Kasumi-1 (cell line): ENCODE measurements around the gene ZFHX3.

ENCODE experiments used
- DNase-seq, 2 experiments: peaks; one replicate each; lab custom pipeline; 2025; lab: John Stamatoyannopoulos, UW

The ZFHX3 gene

DNA sequence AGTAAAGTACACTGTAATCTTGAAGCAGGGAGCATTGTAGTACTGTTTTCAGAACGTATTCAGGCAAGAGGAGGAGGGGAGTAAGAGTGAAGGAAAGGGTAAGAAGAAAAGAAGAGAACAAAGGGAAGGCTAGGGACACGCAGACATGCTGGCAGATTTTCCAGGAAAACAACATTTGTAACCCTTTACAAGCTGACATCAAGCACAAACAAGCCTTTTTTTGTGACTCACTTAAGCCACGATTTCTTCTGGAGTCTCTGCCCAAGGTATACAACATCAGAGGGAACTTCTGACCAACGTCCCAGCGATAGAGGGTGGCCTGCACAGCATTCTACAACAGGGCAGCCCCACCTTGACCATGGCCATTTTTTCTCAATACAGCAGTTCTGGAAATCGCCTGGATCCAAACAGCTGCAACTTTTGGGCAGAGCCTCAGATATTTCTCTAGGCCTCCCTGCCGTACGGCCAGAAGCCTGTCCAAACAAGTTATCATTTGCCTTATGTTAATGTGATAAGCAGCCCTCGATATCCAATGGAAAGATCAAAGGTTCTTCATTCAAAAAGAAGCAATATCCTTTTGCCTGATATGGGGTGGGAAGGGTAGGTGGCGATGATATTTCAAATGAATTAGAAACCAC lies 247.3 kb downstream of the ZFHX3 start:
- DNase-seq = no peak

- no peak for DNase-seq
Measured at GRCh38 chr16:72798264-72798663, 249.7 kb downstream of the ZFHX3 start.

- DNase-seq = no peak
Measured at GRCh38 chr16:72797621-72798020, 250.3 kb downstream of the ZFHX3 start.

GRCh38 chr16:72796222-72796621 lies 251.7 kb downstream of the ZFHX3 start:
- DNase-seq = no peak

DNA sequence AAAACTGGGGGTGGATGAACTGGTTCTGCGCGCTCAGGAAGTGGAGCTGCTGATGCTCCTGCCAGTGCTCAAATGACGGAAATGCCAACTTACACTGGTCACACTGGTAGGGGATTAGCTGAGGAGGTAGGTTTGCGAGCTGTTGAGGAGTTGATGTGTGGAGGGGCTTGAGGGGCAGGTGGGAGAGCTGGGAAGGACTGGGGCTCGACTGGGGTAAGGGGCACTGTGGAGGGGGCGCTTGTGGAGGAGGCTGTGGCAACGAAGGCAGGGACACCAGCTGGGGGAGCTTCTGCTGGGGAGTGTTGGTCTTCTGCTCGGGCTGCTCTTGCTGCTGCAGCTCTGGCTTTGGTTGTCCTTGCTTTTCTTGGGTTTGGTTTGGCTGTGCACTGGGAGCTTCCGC lies 252.9 kb downstream of the ZFHX3 start:
- DNase-seq = no peak

DNA sequence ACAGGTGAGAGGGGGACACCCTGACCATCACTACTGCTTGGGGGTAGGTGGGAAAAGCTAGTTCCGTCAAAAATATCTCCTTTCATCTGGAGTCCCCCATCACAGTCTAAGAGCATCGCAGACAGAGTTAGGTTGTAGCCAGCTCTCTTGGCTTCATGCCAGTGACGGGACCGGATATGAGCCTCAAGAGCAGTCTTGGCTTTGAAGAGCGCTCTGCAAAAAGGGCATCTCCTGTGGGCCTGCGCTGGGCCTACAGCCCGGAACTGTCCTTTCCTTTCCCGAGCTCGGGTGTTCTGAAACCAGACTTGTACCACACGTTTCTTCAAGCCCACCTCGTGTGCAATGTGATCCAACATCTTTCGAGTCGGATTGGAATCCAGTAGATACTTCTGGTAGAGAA lies 253.6 kb downstream of the ZFHX3 start:
- no peak for DNase-seq

DNA sequence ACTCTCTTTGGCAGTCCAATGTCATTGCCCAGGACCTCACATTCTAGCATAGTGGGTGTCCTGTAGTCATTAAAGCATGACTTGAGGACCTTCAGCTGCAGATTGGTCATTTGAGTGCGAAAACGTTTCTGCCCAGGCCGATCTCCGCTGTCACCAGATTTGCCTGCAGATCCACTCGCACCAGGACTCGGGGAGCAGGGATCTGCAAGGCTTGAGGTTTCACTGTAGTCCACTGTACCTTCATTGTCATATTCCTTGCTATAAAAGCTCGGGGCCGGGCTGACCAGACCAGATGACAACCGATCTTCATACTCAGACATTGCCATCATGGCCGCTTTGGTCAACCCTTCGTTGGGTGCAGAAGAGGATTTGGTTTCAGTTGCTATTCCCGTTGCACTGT lies 254.2 kb downstream of the ZFHX3 start:
- DNase-seq = no peak

DNA sequence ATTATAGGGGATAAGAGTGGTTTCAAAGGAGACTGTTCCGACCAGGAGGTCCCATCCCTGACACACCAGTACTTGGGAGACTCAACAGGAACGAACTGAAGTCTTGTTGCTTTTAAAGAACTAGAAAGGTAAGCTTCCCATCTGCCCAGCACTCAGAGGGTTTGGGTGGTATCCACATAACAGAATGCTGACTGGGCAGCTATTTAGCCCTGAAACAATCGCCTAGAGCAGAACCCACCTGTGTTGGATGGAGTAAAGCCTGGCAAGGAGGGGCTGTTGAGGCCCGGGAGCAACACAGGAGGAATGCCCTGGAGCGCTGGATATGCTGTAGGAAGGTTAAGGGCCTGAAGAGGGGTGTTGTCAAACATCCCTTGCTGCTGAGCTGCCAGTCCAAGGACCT lies 254.9 kb downstream of the ZFHX3 start:
- no peak for DNase-seq

GRCh38 chr16:72791786-72792185 lies 256.1 kb downstream of the ZFHX3 start:
- no peak for DNase-seq

DNA sequence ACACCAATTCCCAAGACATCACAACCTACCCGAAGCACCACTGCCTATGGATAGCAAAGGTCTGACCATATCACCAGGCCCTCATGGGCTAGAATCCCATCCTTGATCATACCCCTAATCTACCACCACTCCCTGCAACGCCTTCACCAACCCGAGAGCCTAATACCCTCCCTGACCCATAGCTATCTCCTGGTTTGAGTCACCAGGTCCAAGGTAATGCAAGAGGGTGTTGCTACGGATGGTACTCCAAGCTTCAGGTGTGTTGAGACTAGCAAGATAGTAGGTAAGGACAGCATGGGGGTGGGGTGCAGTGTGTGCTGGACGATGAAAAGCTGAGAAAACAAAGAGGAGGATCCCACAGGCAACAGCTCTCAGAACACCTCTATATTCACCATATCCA lies 258.0 kb downstream of the ZFHX3 start:
- DNase-seq = no peak

DNA sequence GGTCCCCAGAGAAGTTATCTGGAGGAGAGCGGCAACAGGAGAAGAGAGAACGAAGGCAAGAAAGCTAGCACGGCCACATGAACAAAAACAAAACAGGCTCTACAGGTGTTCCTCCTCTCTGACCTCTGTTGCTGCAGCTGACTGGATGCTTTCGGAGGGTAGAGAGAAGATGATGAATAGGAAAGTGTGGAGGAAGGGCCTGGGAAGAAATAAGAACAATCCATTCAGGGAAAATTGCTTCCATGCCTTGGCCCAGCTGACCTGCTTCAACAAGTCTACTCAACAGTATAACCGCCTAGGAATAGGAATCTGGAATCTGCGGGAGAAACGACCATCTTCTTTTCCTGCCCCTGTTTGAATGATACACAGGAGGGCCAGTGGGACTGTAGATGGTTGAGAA lies 258.5 kb downstream of the ZFHX3 start:
- no peak for DNase-seq

DNA sequence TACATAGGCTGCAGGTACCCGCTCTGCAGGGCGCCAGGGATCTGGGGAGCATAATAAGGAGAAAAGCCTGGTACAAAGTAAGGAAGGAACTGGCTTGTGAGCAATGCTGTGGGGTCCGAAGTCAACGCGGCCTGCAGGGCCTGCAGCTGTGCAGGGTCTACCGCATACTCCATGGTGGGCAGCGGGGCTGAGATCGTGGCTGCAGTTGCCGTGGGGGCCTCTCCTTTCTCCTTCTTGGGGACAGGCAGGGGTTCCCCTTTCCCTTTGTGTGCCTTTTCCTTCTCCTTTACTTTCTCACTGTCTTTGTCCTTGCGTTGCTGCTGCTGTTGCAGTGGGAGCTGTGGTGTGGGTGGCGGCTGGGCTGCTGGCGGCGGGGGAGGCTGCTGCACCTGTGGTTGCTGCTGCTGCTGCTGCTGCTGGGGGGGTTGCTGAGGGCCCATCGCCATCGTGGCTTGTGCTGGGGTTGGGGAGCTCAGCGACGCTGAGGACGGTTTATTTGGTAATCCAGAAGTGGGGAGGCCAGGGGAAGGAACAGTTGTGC lies 259.6 kb downstream of the ZFHX3 start:
- no peak for DNase-seq

DNA sequence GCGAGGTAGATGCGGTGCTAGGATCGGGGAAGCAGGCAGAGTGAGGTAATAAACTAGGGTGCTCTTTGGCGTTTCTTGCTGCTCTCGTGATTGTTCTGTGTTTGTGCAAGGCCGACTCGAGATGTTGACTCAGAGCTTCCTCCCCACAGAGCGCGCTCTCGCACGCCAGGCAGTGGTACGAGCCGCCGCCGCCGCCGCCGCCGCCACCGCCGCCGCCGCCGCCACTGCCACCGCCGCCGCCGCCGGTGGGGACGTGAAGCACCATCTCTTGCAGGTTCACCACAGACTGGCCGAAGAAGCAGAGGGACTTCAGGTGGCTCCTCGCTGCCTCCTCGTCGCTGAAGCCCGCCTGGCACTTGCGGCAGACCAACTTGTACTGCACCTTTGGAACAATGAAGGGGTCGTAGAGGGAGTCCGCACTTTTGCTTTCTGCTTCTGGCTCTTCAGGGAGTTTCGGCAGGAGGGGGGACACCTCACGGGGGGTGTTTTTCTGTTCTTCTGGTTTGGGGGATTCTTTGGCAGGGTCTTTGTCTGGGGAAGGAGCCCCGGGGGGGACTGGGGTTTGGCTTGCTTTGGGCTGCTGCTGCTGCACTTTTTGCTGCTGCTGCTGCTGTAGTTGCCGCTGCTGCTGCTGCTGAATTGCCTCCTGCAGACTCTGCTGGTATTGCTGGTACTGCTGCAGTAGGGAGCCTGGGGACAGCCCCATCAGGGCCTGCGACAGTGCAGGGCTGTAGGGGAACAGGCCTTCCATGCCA lies 260.2 kb downstream of the ZFHX3 start:
- peak; percentile 75 to 82 for DNase-seq

DNA sequence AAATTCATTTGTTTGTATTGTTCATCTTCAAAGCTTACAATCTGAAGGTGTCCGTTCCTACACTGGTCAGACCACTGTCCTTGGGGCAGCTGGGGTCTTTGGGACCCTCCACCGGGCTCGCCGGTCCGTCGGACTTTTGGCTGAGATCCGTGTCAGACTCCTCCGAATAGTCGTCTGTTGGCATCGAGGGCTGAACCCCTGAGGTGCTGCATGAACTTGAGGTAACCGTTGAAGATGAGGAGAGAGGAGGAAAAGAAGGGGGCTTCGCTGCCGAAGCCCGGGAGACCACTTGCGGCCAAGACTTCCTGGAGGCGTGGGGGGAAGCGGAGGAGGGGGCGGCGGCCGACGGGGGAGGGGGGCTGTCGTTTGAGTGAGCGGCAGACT lies 260.8 kb downstream of the ZFHX3 start:
- DNase-seq = no peak

DNA sequence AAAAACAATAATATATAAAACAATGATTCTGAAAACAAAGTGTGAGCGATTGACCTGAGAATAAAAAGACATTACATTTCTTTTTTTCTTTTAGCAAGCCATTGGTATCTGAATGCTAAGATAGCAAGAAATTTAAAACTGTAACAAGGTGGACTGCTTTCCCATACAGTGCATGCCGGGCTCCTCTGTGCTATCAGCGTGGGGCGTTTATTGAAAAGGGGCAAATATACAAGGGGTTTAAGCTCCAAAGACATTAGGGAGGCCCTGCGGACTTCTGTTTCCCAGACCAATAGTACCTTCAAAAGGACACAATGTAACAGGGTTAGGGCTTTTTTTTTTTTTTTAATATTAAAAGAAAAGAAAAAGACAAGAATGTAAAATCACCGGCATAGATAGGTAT lies 261.3 kb downstream of the ZFHX3 start:
- DNase-seq = no peak

- DNase-seq = no peak
Measured at GRCh38 chr16:72785886-72786285, 262.0 kb downstream of the ZFHX3 start.

- DNase-seq = no peak
Measured at GRCh38 chr16:72785171-72785570, 262.8 kb downstream of the ZFHX3 start.

- DNase-seq = no peak
Measured at GRCh38 chr16:72783716-72784318, 264.1 kb downstream of the ZFHX3 start.

- DNase-seq = no peak
Measured at GRCh38 chr16:72769876-72770275, 278.1 kb downstream of the ZFHX3 start.

DNA sequence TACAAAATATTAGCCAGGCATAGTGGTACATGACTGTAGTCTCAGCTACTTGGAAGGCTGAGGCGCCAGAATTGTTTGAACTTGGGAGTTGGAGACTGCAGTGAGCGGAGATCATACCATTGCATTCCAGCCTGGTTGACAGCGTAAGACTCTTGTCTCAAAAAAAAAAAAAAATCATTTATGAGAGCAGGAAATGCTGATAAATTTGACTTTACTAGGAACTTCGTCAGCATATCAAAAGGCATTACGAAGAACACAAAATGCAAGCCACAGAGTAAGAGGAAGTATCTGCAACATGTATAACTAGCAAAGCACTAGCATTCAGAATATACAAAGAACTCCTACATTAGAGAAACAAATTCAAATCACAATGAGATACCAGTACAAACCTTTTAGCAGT lies 279.3 kb downstream of the ZFHX3 start:
- peak; percentile 26 to 33 for DNase-seq

DNA sequence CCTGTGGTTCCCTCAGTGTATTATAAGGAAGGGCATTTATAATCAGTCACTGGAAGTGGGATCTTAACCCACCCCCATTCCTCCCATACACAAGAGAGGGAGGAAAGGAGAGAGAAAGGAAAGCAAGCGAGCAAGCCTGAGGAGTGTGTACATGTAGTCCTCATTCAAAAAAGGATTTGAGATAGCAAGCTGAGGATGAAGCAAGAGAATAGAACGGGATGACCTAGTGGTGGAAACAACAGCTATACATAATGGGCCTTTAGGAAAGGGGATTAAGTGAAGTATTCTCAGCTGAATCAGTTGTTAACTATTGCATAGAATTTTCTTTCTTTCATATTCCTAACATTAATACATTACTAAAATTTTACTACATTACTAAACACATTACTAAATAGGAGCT lies 281.4 kb downstream of the ZFHX3 start:
- no peak for DNase-seq

- DNase-seq = no peak
Measured at GRCh38 chr16:72764015-72764654, 283.8 kb downstream of the ZFHX3 start.

GRCh38 chr16:72760581-72760980 lies 287.3 kb downstream of the ZFHX3 start:
- DNase-seq = no peak
